ENCODE data around the gene KIAA1328. TPM values are rescaled to one million over a fixed set of nuclear protein-coding genes. Genes with fewer than 3 reads are reported as not detected.

KIAA1328 gene
- total RNA-seq, 3 donors from 2014 or later: 17.4 to 36.1 (median 25.6) TPM

- Histone ChIP-seq H3K36me3 (no peaks in the 10 kb centered on the region), H3K4me1 (no peaks in the 10 kb centered on the region), H3K27ac (no peak overlapping the region), H3K9me3 (peaks cover 0 to 4% of the 10 kb centered on the region in 2 donors), H3K27me3 (no peaks in the 10 kb centered on the region), H3K4me3 (no peak overlapping the region)
- TF ChIP-seq CTCF (IDR thresholded peaks at IDR 0.05): no peak
- no peak for TF ChIP-seq POLR2AphosphoS5 (IDR thresholded peaks at IDR 0.05)
- TF ChIP-seq POLR2A (IDR thresholded peaks at IDR 0.05): no peak
- no peak for DNase-seq (ENCODE audit: low spot score in 2 of 2)
- intact Hi-C loops (cut with DNase I; ENCODE audit: low total_unique reads): no loop called here
Measured at GRCh38 chr18:37139876-37140275, 310.9 kb downstream of the KIAA1328 start.

GRCh38 chr18:37144921-37145320 is 316.0 kb downstream of the KIAA1328 start:
- no peaks in the 10 kb centered on the region for H3K9me3 ChIP-seq
- no peak overlapping the region for H3K4me3 ChIP-seq
- TF ChIP-seq POLR2AphosphoS5 (IDR thresholded peaks at IDR 0.05): no peak
- TF ChIP-seq POLR2A (IDR thresholded peaks at IDR 0.05): no peak
- no peak for TF ChIP-seq CTCF (IDR thresholded peaks at IDR 0.05)
- H3K36me3 ChIP-seq: no peaks in the 10 kb centered on the region
- no peaks in the 10 kb centered on the region for H3K27me3 ChIP-seq
- DNase-seq (ENCODE audit: low spot score in 2 of 2): no peak
- no peaks in the 10 kb centered on the region for H3K4me1 ChIP-seq
- no peak overlapping the region for H3K27ac ChIP-seq
- intact Hi-C loops (cut with DNase I; ENCODE audit: low total_unique reads): no loop called here

- H3K36me3 ChIP-seq: no peaks in the 10 kb centered on the region
- no peaks in the 10 kb centered on the region for H3K4me1 ChIP-seq
- H3K9me3 ChIP-seq: no peaks in the 10 kb centered on the region
- no peaks in the 10 kb centered on the region for H3K27me3 ChIP-seq
- no peak overlapping the region for H3K4me3 ChIP-seq
- no peak for DNase-seq (ENCODE audit: low spot score in 2 of 2)
- H3K27ac ChIP-seq: no peak overlapping the region
- TF ChIP-seq CTCF (IDR thresholded peaks at IDR 0.05) (no peak), POLR2AphosphoS5 (IDR thresholded peaks at IDR 0.05) (no peak), POLR2A (IDR thresholded peaks at IDR 0.05) (no peak)
- intact Hi-C loops (cut with DNase I; ENCODE audit: low total_unique reads): no loop called here
Measured at GRCh38 chr18:37156330-37156942, 327.5 kb downstream of the KIAA1328 start.

GRCh38 chr18:37160038-37160820 is 331.3 kb downstream of the KIAA1328 start:
- DNase-seq (ENCODE audit: low spot score in 2 of 2): no peak
- intact Hi-C loops (cut with DNase I; ENCODE audit: low total_unique reads): no loop called here
- H3K36me3 ChIP-seq: no peaks in the 10 kb centered on the region
- no peak overlapping the region for H3K27ac ChIP-seq
- no peaks in the 10 kb centered on the region for H3K4me1 ChIP-seq
- no peaks in the 10 kb centered on the region for H3K27me3 ChIP-seq
- H3K4me3 ChIP-seq: no peak overlapping the region
- TF ChIP-seq POLR2AphosphoS5 (IDR thresholded peaks at IDR 0.05) (no peak), POLR2A (IDR thresholded peaks at IDR 0.05) (no peak), CTCF (IDR thresholded peaks at IDR 0.05) (no peak)
- H3K9me3 ChIP-seq: no peaks in the 10 kb centered on the region

- H3K4me1 ChIP-seq: no peaks in the 10 kb centered on the region
- intact Hi-C loops (cut with DNase I; ENCODE audit: low total_unique reads): no loop called here
- H3K27ac ChIP-seq: no peak overlapping the region
- H3K27me3 ChIP-seq: no peaks in the 10 kb centered on the region
- no peak overlapping the region for H3K4me3 ChIP-seq
- DNase-seq (ENCODE audit: low spot score in 2 of 2): no peak
- H3K36me3 ChIP-seq: no peaks in the 10 kb centered on the region
- no peak for TF ChIP-seq POLR2A (IDR thresholded peaks at IDR 0.05)
- no peaks in the 10 kb centered on the region for H3K9me3 ChIP-seq
Measured at GRCh38 chr18:37161491-37161890, 332.6 kb downstream of the KIAA1328 start.
